ENCODE results near the gene HAL. TPM values are rescaled to one million over a fixed set of nuclear protein-coding genes. Genes with fewer than 3 reads are reported as not detected.

Gene HAL
- total RNA-seq, 4 donors from 2014 or later = 0.10 to 4.0 (median 0.46) TPM; not detected in 1

DNA sequence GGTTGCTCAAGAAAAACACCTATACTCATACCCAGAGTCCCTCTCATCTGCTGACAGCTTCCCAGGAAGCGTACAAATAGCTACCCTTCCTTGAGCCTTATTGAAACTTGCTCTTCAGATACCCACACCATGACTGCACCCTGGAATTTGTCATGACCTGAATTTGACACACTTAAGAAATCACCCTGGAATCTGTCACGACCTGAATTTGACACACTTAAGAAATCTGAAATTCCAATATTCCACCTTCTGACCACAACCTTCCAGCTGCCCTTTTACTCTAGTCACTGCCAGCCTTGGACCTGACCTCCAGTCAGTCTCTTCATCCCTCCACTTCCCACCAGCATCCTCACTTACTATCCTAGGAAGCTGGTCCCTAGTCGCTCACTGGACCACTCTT is 1.1 kb upstream of the HAL start:
- no peak overlapping the region for H3K27ac ChIP-seq
- no peaks in the 10 kb centered on the region for H3K9me3 ChIP-seq
- H3K4me3 ChIP-seq = no peak overlapping the region
- H3K27me3 ChIP-seq = no peaks in the 10 kb centered on the region
- TF ChIP-seq POLR2A (IDR thresholded peaks at IDR 0.05) (no peak), EP300 (IDR thresholded peaks at IDR 0.05) (no peak), POLR2AphosphoS5 (IDR thresholded peaks at IDR 0.05) (no peak)
- TF ChIP-seq, protein P1, sequence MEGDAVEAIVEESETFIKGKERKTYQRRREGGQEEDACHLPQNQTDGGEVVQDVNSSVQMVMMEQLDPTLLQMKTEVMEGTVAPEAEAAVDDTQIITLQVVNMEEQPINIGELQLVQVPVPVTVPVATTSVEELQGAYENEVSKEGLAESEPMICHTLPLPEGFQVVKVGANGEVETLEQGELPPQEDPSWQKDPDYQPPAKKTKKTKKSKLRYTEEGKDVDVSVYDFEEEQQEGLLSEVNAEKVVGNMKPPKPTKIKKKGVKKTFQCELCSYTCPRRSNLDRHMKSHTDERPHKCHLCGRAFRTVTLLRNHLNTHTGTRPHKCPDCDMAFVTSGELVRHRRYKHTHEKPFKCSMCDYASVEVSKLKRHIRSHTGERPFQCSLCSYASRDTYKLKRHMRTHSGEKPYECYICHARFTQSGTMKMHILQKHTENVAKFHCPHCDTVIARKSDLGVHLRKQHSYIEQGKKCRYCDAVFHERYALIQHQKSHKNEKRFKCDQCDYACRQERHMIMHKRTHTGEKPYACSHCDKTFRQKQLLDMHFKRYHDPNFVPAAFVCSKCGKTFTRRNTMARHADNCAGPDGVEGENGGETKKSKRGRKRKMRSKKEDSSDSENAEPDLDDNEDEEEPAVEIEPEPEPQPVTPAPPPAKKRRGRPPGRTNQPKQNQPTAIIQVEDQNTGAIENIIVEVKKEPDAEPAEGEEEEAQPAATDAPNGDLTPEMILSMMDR (IDR thresholded peaks at IDR 0.05) = no peak
- peaks cover 0 to 35% of the 10 kb centered on the region in 2 donors for H3K36me3 ChIP-seq
- ATAC-seq = no peak
- WGBS, 2 donors (ENCODE audit: low coverage in 1 of 2) = 83 to 94% methylated on average over 3 of the region's 3 CpGs
- peaks cover 0 to 13% (median 0%) of the 10 kb centered on the region in 3 donors for H3K4me1 ChIP-seq

DNA sequence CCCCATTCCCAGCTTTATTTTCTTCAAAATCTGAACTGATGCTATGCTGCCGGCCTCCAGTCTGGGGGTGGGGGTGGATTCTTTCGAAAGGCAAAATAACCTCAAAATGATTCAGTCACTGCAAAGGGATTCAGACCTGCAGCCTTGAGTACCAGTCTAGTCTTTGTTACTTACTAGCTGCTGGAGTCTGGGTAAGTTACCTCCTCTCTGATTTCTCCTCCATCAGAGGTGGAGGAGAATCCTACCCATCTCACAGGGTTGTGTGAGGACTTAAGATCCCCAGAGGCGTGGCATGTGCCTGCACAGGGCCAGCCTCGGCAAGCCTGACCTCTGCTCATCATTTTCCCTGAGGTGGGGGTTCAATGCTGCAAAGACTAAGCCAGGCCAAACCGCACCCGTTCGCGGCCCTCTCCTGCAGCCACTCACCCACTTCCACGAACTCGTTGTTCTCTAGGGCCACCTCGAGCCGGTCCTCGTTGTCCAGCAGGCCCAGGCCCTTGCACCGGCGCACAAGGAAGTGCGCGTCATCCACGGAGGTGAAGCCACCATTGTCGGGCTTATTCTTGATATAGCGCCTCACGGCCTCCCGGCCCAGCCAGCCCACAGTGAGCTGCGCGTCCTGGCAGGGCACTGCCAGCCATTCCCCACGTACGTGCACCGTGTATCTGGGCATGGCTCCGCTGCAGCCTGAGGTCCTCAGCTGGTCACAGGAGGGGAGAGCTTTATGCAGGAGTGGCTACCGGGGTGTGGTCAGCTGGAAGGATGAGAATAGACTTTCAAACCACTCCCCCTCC is 709 bp downstream of the HAL start:
- peaks cover 0 to 19% of the 10 kb centered on the region in 2 donors for H3K36me3 ChIP-seq
- H3K4me1 ChIP-seq = peaks cover 0 to 13% (median 0%) of the 10 kb centered on the region in 3 donors
- no peak for ATAC-seq
- no peaks in the 10 kb centered on the region for H3K27me3 ChIP-seq
- H3K9me3 ChIP-seq = no peaks in the 10 kb centered on the region
- TF ChIP-seq POLR2A (IDR thresholded peaks at IDR 0.05) (no peak), EP300 (IDR thresholded peaks at IDR 0.05) (no peak), POLR2AphosphoS5 (IDR thresholded peaks at IDR 0.05) (no peak)
- TF ChIP-seq, protein P1 (IDR thresholded peaks at IDR 0.05) = no peak
- 91 to 99% methylated on average over 9 to 13 of the region's 29 CpGs for WGBS, 2 donors (ENCODE audit: low coverage in 1 of 2)
- no peak overlapping the region for H3K4me3 ChIP-seq
- H3K27ac ChIP-seq = no peak overlapping the region

DNA sequence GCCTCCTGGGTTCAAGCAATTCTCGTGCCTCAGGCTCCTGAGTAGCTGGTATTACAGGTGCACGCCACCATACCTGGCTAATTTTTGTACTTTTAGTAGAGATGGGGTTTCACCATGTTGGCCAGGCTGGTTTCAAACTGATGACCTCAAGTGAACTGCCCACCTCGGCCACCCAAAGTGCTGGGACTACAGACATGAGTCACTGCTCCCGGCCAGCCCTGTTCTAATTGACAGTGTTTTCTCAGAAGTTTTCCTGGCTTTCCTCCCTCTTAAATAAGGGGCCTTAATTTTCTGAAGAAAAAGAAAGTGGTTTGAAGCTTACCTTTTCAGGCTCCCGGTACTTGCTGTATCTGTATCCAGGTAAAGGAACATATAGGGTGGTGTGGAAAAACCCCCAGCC is 1.7 kb downstream of the HAL start:
- TF ChIP-seq POLR2AphosphoS5 (IDR thresholded peaks at IDR 0.05) (no peak), EP300 (IDR thresholded peaks at IDR 0.05) (no peak), POLR2A (IDR thresholded peaks at IDR 0.05) (no peak)
- TF ChIP-seq, protein P1 (IDR thresholded peaks at IDR 0.05) = no peak
- ATAC-seq = no peak
- 82 to 100% methylated on average over 1 to 4 of the region's 5 CpGs for WGBS, 2 donors (ENCODE audit: low coverage in 1 of 2)

DNA sequence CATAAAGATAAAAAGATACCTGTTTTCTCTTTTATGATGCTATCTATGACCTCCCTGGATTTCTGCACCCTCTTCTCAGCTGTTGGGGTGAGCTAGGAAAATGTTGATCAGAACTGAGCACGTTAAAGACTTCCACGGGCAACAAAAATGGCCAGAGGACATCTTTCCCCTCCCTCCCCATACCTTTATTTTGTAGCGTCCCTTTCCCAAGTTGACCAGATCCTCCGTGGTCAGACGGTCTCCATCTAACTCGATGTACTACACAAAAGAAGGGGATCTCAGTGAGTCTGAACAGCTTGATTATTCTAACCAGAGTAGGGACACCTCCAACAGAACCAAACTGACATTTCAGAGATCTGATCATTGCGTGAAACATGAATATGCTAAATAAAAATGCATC is 2.2 kb downstream of the HAL start:
- ATAC-seq = no peak
- Histone ChIP-seq H3K27ac (no peak overlapping the region), H3K4me3 (no peak overlapping the region), H3K4me1 (peaks cover 0 to 9% (median 0%) of the 10 kb centered on the region in 3 donors), H3K36me3 (peaks cover 0 to 9% of the 10 kb centered on the region in 2 donors), H3K27me3 (no peaks in the 10 kb centered on the region), H3K9me3 (no peaks in the 10 kb centered on the region)
- no peak for TF ChIP-seq EP300 (IDR thresholded peaks at IDR 0.05)
- TF ChIP-seq, protein P1 (IDR thresholded peaks at IDR 0.05) = no peak
- TF ChIP-seq POLR2AphosphoS5 (IDR thresholded peaks at IDR 0.05) = no peak
- TF ChIP-seq POLR2A (IDR thresholded peaks at IDR 0.05) = no peak
- WGBS, 2 donors (ENCODE audit: low coverage in 1 of 2) = 84 to 89% methylated on average over 6 to 7 of the region's 7 CpGs

More for the DNA sequence above, 1.7 kb downstream of the HAL start:
- Histone ChIP-seq H3K9me3 (no peaks in the 10 kb centered on the region), H3K36me3 (peaks cover 0 to 10% of the 10 kb centered on the region in 2 donors), H3K27ac (no peak overlapping the region), H3K4me3 (no peak overlapping the region), H3K27me3 (no peaks in the 10 kb centered on the region), H3K4me1 (peaks cover 0 to 13% (median 0%) of the 10 kb centered on the region in 3 donors)

DNA sequence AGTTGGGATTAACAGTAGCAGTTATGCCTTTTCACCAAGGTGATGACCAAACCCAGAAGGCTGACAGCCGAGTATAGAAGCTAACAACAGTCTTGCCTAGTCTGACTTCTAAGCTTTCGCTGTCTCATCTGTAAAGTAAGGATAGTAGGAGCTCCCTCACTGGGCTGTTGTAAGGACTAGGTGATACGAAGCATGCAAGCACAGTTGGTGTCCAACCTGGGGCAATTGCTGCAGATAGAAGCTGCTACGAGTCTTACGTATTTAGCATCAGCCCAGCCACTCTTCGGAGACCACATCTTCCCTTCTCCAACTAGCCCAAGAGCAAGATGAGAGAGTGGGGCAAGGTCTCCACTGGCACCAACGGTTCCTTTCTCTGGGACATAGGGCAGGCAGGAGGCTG is 6.0 kb downstream of the HAL start:
- 75 to 83% methylated on average over 5 to 6 of the region's 7 CpGs for WGBS, 2 donors (ENCODE audit: low coverage in 1 of 2)
- Histone ChIP-seq H3K36me3 (no peaks in the 10 kb centered on the region), H3K4me1 (no peaks in the 10 kb centered on the region), H3K9me3 (no peaks in the 10 kb centered on the region), H3K27ac (no peak overlapping the region), H3K27me3 (no peaks in the 10 kb centered on the region), H3K4me3 (no peak overlapping the region)
- no peak for ATAC-seq
- TF ChIP-seq, protein P1 (IDR thresholded peaks at IDR 0.05) = no peak

Data from gastroesophageal sphincter (tissue), 4 donors.